Muscle layer of colon (tissue), 2 donors: Measurements from ENCODE around the gene MBD2.

ENCODE experiments used
- H3K27ac ChIP-seq: one replicate; pipeline ENCODE4 v1.7.0; 2013; ENCODE audit warnings: low read depth, mild to moderate bottlenecking, low read length, moderate library complexity
- H3K27me3 ChIP-seq, 2 donors: one replicate each; pipeline ENCODE4 v1.7.0; 2013; ENCODE audit warnings: low read length in 2 of 2, mild to moderate bottlenecking in 2 of 2; ENCODE audit not compliant: insufficient read depth in 2 of 2, control insufficient read depth in 1 of 2
- H3K36me3 ChIP-seq: one replicate; pipeline ENCODE4 v1.7.0; 2013; ENCODE audit warnings: mild to moderate bottlenecking, low read length; ENCODE audit not compliant: insufficient read depth
- H3K4me1 ChIP-seq: one replicate; pipeline ENCODE4 v1.7.0; 2013; ENCODE audit warnings: mild to moderate bottlenecking, low read length; ENCODE audit not compliant: insufficient read depth
- H3K4me3 ChIP-seq, 2 donors: one replicate each; pipeline ENCODE4 v1.7.0; 2013; ENCODE audit warnings: low read length in 2 of 2, low read depth in 1 of 2, mild to moderate bottlenecking in 1 of 2, moderate library complexity in 1 of 2
- H3K9ac ChIP-seq: one replicate; pipeline ENCODE4 v1.7.0; 2013; ENCODE audit warnings: low read length
- H3K9me3 ChIP-seq: one replicate; pipeline ENCODE4 v1.7.0; 2013; ENCODE audit warnings: mild to moderate bottlenecking, low read length
- donor health status: abdominal sarcoma.
- donor health status: Adenocarcinoma of cecum.

Gene MBD2

GRCh38 chr18:54162431-54162830 is 62.0 kb downstream of the MBD2 start:
- Histone ChIP-seq H3K9ac (no peak overlapping the region), H3K27me3 (no peaks in the 10 kb centered on the region), H3K27ac (no peak overlapping the region), H3K36me3 (peaks cover 43% of the 10 kb centered on the region), H3K4me1 (no peaks in the 10 kb centered on the region), H3K4me3 (no peak overlapping the region), H3K9me3 (no peaks in the 10 kb centered on the region)

- Histone ChIP-seq H3K4me1 (no peaks in the 10 kb centered on the region), H3K27me3 (no peaks in the 10 kb centered on the region), H3K4me3 (no peak overlapping the region), H3K9ac (no peak overlapping the region), H3K36me3 (peaks cover 44% of the 10 kb centered on the region), H3K9me3 (no peaks in the 10 kb centered on the region), H3K27ac (no peak overlapping the region)
Observed at GRCh38 chr18:54161267-54161666, 63.2 kb downstream of the MBD2 start.

GRCh38 chr18:54159906-54160305 is 64.6 kb downstream of the MBD2 start:
- H3K9me3 ChIP-seq = no peaks in the 10 kb centered on the region
- no peak overlapping the region for H3K9ac ChIP-seq
- peaks cover 46% of the 10 kb centered on the region for H3K36me3 ChIP-seq
- no peaks in the 10 kb centered on the region for H3K27me3 ChIP-seq
- no peak overlapping the region for H3K4me3 ChIP-seq
- H3K4me1 ChIP-seq = no peaks in the 10 kb centered on the region
- no peak overlapping the region for H3K27ac ChIP-seq

- Histone ChIP-seq H3K4me1 (no peaks in the 10 kb centered on the region), H3K36me3 (peaks cover 43% of the 10 kb centered on the region), H3K9ac (no peak overlapping the region), H3K27me3 (no peaks in the 10 kb centered on the region), H3K27ac (no peak overlapping the region), H3K9me3 (no peaks in the 10 kb centered on the region), H3K4me3 (no peak overlapping the region)
Observed at GRCh38 chr18:54157646-54158385, 66.7 kb downstream of the MBD2 start.

- Histone ChIP-seq H3K27ac (no peak overlapping the region), H3K9me3 (no peaks in the 10 kb centered on the region), H3K36me3 (peaks cover 44% of the 10 kb centered on the region), H3K4me3 (no peak overlapping the region), H3K27me3 (no peaks in the 10 kb centered on the region), H3K4me1 (no peaks in the 10 kb centered on the region), H3K9ac (no peak overlapping the region)
Observed at GRCh38 chr18:54155412-54155811, 69.1 kb downstream of the MBD2 start.

GRCh38 chr18:54154231-54154630 is 70.2 kb downstream of the MBD2 start:
- Histone ChIP-seq H3K27ac (no peak overlapping the region), H3K4me3 (no peak overlapping the region), H3K9ac (no peak overlapping the region), H3K27me3 (no peaks in the 10 kb centered on the region), H3K9me3 (no peaks in the 10 kb centered on the region), H3K36me3 (peaks cover 34% of the 10 kb centered on the region), H3K4me1 (no peaks in the 10 kb centered on the region)

- Histone ChIP-seq H3K36me3 (peaks cover 21% of the 10 kb centered on the region), H3K9ac (no peak overlapping the region), H3K4me3 (no peak overlapping the region), H3K27ac (no peak overlapping the region), H3K27me3 (no peaks in the 10 kb centered on the region), H3K4me1 (no peaks in the 10 kb centered on the region), H3K9me3 (no peaks in the 10 kb centered on the region)
Observed at GRCh38 chr18:54151376-54151775, 73.1 kb downstream of the MBD2 start.

GRCh38 chr18:54150226-54150625 is 74.2 kb downstream of the MBD2 start:
- Histone ChIP-seq H3K4me1 (no peaks in the 10 kb centered on the region), H3K36me3 (peaks cover 18% of the 10 kb centered on the region), H3K27me3 (no peaks in the 10 kb centered on the region), H3K9ac (no peak overlapping the region), H3K4me3 (no peak overlapping the region), H3K27ac (no peak overlapping the region), H3K9me3 (no peaks in the 10 kb centered on the region)

GRCh38 chr18:54149078-54149697 is 75.3 kb downstream of the MBD2 start:
- Histone ChIP-seq H3K27ac (no peak overlapping the region), H3K36me3 (peaks cover 13% of the 10 kb centered on the region), H3K27me3 (no peaks in the 10 kb centered on the region), H3K4me1 (no peaks in the 10 kb centered on the region), H3K9ac (no peak overlapping the region), H3K4me3 (no peak overlapping the region), H3K9me3 (no peaks in the 10 kb centered on the region)

- no peaks in the 10 kb centered on the region for H3K27me3 ChIP-seq
- no peak overlapping the region for H3K4me3 ChIP-seq
- H3K9me3 ChIP-seq = no peaks in the 10 kb centered on the region
- H3K36me3 ChIP-seq = peaks cover 13% of the 10 kb centered on the region
- H3K4me1 ChIP-seq = no peaks in the 10 kb centered on the region
- H3K27ac ChIP-seq = no peak overlapping the region
- no peak overlapping the region for H3K9ac ChIP-seq
Observed at GRCh38 chr18:54148678-54149077, 75.8 kb downstream of the MBD2 start.

GRCh38 chr18:54148151-54148550 is 76.3 kb downstream of the MBD2 start:
- Histone ChIP-seq H3K9ac (no peak overlapping the region), H3K27ac (no peak overlapping the region), H3K4me1 (no peaks in the 10 kb centered on the region)

GRCh38 chr18:54147439-54147838 is 77.0 kb downstream of the MBD2 start:
- no peak overlapping the region for H3K9ac ChIP-seq
- H3K4me3 ChIP-seq = no peak overlapping the region
- no peak overlapping the region for H3K27ac ChIP-seq
- H3K27me3 ChIP-seq = no peaks in the 10 kb centered on the region
- no peaks in the 10 kb centered on the region for H3K4me1 ChIP-seq
- H3K36me3 ChIP-seq = peaks cover 4% of the 10 kb centered on the region
- H3K9me3 ChIP-seq = no peaks in the 10 kb centered on the region

More at GRCh38 chr18:54148151-54148550, 76.3 kb downstream of the MBD2 start:
- H3K4me3 ChIP-seq = no peak overlapping the region
- peaks cover 10% of the 10 kb centered on the region for H3K36me3 ChIP-seq
- H3K9me3 ChIP-seq = no peaks in the 10 kb centered on the region
- no peaks in the 10 kb centered on the region for H3K27me3 ChIP-seq
